AG09309 (cell line): Measurements from ENCODE around the gene PWP2.
"Not testable (repeated sequence)": the region's sequence is repeated elsewhere in the genome, so short reads cannot be mapped to it uniquely, and the experiment has no call there.

Source experiments
- DNase-seq: peaks from one replicate; pipeline ENCODE4 v3.0.0-alpha.2; 2010; ENCODE audit warnings: low read depth
- H3K4me3 ChIP-seq: 2 replicates; pipeline ENCODE4 v1.5.1; 2011; ENCODE audit warnings: mild to moderate bottlenecking, low read depth, low read length, moderate library complexity; ENCODE audit not compliant: control insufficient read depth

PWP2 gene

GRCh38 chr21:44172741-44173140 is 65.5 kb downstream of the PWP2 start:
- DNase-seq, H3K4me3 ChIP-seq: not testable (repeated sequence)

GRCh38 chr21:44175189-44175588 is 68.0 kb downstream of the PWP2 start:
- not testable (repeated sequence) for DNase-seq, H3K4me3 ChIP-seq

- DNase-seq, H3K4me3 ChIP-seq: not testable (repeated sequence)
Observed at GRCh38 chr21:44176127-44176526, 68.9 kb downstream of the PWP2 start.
